Mammary epithelial cell (primary cell): ENCODE results near the gene KRT12.

Source experiments
- EZH2 ChIP-seq: IDR thresholded peaks from 2 replicates; pipeline ENCODE4 v1.6.1; 2012; ENCODE audit warnings: low read length, inconsistent platforms, borderline replicate concordance
- TF ChIP-seq, protein P1 (sequence below), 2 donors: IDR thresholded peaks in 1 of 2; conservative IDR thresholded peaks in 1 of 2; 2 replicates each; pipeline ENCODE4 v1.5.1; 2011 to 2012; ENCODE audit warnings: inconsistent platforms in 2 of 2, low read length in 2 of 2, mild to moderate bottlenecking in 2 of 2, control low read depth in 1 of 2, low read depth in 1 of 2; ENCODE audit not compliant: insufficient read depth in 1 of 2; ENCODE audit errors: extremely low read depth in 1 of 2

DNA sequence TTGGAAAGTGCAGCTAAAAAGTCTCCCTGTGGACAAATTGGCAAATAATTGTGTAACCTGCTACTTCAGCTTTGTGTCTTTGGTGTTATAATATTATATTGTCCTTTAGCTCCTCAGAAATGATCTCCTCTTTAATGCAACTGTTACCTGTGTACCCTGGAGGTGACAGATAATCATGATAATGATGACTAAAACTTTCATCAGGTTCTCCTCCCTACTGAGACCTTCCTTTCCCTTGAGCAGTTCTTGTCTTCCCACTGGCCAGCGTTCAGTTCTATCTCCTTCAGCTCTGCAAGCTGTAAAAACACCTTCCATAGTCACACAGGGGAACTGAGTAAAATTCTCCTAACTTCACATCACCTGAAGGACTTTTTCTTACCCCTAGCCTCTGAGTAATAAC lies 14.7 kb downstream of the KRT12 start:
- no peak for TF ChIP-seq EZH2
- TF ChIP-seq, protein P1, sequence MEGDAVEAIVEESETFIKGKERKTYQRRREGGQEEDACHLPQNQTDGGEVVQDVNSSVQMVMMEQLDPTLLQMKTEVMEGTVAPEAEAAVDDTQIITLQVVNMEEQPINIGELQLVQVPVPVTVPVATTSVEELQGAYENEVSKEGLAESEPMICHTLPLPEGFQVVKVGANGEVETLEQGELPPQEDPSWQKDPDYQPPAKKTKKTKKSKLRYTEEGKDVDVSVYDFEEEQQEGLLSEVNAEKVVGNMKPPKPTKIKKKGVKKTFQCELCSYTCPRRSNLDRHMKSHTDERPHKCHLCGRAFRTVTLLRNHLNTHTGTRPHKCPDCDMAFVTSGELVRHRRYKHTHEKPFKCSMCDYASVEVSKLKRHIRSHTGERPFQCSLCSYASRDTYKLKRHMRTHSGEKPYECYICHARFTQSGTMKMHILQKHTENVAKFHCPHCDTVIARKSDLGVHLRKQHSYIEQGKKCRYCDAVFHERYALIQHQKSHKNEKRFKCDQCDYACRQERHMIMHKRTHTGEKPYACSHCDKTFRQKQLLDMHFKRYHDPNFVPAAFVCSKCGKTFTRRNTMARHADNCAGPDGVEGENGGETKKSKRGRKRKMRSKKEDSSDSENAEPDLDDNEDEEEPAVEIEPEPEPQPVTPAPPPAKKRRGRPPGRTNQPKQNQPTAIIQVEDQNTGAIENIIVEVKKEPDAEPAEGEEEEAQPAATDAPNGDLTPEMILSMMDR (conservative IDR thresholded peaks at IDR 0.05 in 1 of 2, IDR thresholded peaks at IDR 0.05 in 1 of 2; ENCODE audit: extremely low read depth in 1 of 2, insufficient read depth in 1 of 2, low read depth in 1 of 2, low read length in 2 of 2) = no peak
